CD4-positive, alpha-beta T cell treated with Interleukin-17A for 1 hour (primary cell): ENCODE data around the gene PABPC4L.
"Not testable (repeated sequence)": the region's sequence is repeated elsewhere in the genome, so short reads cannot be mapped to it uniquely, and the experiment has no call there.

Experiments
- DNase-seq: peaks from one replicate; pipeline ENCODE4 v3.0.0-alpha.2; 2020

The PABPC4L gene

GRCh38 chr4:134201216-134202161, at the start of gene PABPC4L:
Gene PABPC4L, minus strand, starts transcription at chr4:134201789. Its CDS starts 770 bp downstream, at chr4:134201019.
- no peak for DNase-seq

- no peak for DNase-seq
Measured at GRCh38 chr4:134251322-134251721, 49.7 kb upstream of the PABPC4L start.

- DNase-seq, result no peak
Measured at GRCh38 chr4:134243742-134244713, 42.4 kb upstream of the PABPC4L start.

- no peak for DNase-seq
Measured at GRCh38 chr4:134219043-134219442, 17.5 kb upstream of the PABPC4L start.

- DNase-seq, result no peak
Measured at GRCh38 chr4:134216411-134216810, 14.8 kb upstream of the PABPC4L start.

GRCh38 chr4:134215620-134216344, 14.2 kb upstream of the PABPC4L start:
- no peak for DNase-seq

GRCh38 chr4:134207955-134208354, 6.4 kb upstream of the PABPC4L start:
- not testable (repeated sequence) for DNase-seq

- no peak for DNase-seq
Measured at GRCh38 chr4:134202166-134202956, 772 bp upstream of the PABPC4L start.

- no peak for DNase-seq
Measured at GRCh38 chr4:134200811-134201215, 776 bp downstream of the PABPC4L start.

- DNase-seq, result no peak
Measured at GRCh38 chr4:134189949-134190348, 11.6 kb downstream of the PABPC4L start.

GRCh38 chr4:134189480-134189879, 12.1 kb downstream of the PABPC4L start:
- DNase-seq, result no peak

- no peak for DNase-seq
Measured at GRCh38 chr4:134178706-134179105, 22.9 kb downstream of the PABPC4L start.

- DNase-seq, result no peak
Measured at GRCh38 chr4:134174271-134174670, 27.3 kb downstream of the PABPC4L start.

- no peak for DNase-seq
Measured at GRCh38 chr4:134160211-134160610, 41.4 kb downstream of the PABPC4L start.

- DNase-seq, result no peak
Measured at GRCh38 chr4:134154097-134154496, 47.5 kb downstream of the PABPC4L start.

- no peak for DNase-seq
Measured at GRCh38 chr4:134147941-134148340, 53.6 kb downstream of the PABPC4L start.
